SJCRH30 (cell line): ENCODE data around the gene DGKG. TPM values are rescaled to one million over a fixed set of nuclear protein-coding genes. Genes with fewer than 3 reads are reported as not detected.

Source experiments
- DNase-seq, 2 experiments: peaks; one replicate each; pipeline ENCODE4 v3.0.0-alpha.2; 2015 to 2020
- H3K27ac ChIP-seq: fragments of 250-450 bp; sonication (Bioruptor Pico); 2 replicates; pipeline ENCODE4 v1.5.1; 2020; ENCODE audit warnings: mild to moderate bottlenecking, moderate library complexity
- H3K27me3 ChIP-seq: fragments of 250-450 bp; sonication (Bioruptor Pico); 2 replicates; pipeline ENCODE4 v1.5.1; 2020; ENCODE audit warnings: mild to moderate bottlenecking, moderate library complexity
- H3K36me3 ChIP-seq: fragments of 250-450 bp; sonication (Bioruptor Pico); 2 replicates; pipeline ENCODE4 v1.5.1; 2020; ENCODE audit warnings: mild to moderate bottlenecking, moderate library complexity
- H3K4me1 ChIP-seq: fragments of 250-450 bp; sonication (Bioruptor Pico); 2 replicates; pipeline ENCODE4 v1.5.1; 2020; ENCODE audit warnings: mild to moderate bottlenecking, moderate library complexity
- H3K4me3 ChIP-seq: fragments of 250-450 bp; sonication (Bioruptor Pico); 2 replicates; pipeline ENCODE4 v1.5.1; 2020; ENCODE audit warnings: mild to moderate bottlenecking, moderate library complexity
- H3K9me3 ChIP-seq: fragments of 250-450 bp; sonication (Bioruptor Pico); replicated peaks from 2 replicates; pipeline ENCODE4 v1.5.1; 2020; ENCODE audit warnings: mild to moderate bottlenecking, moderate library complexity
- total RNA-seq: library from RNA; depleted of rRNA; stranded (reverse); fragments of >200 nt; shearing (Covaris generic); gene quantifications from 2 replicates; pipeline ENCODE4 v1.2.3, GENCODE V29; 2014

DGKG gene
- total RNA-seq, 1 experiment from 2014 or later, result 0.08 TPM

- no peaks in the 10 kb centered on the region for H3K4me1 ChIP-seq
- H3K27ac ChIP-seq, result no peak overlapping the region
- no peak for DNase-seq
- no peaks in the 10 kb centered on the region for H3K9me3 ChIP-seq
- no peak overlapping the region for H3K4me3 ChIP-seq
- no peaks in the 10 kb centered on the region for H3K36me3 ChIP-seq
- H3K27me3 ChIP-seq, result no peaks in the 10 kb centered on the region
These were observed 7.9 kb downstream of the DGKG start for GRCh38 chr3:186354100-186354499.

- peak in 1 of 2 experiments; percentile 9 for DNase-seq
- H3K36me3 ChIP-seq, result no peaks in the 10 kb centered on the region
- no peaks in the 10 kb centered on the region for H3K4me1 ChIP-seq
- H3K4me3 ChIP-seq, result no peak overlapping the region
- H3K9me3 ChIP-seq, result no peaks in the 10 kb centered on the region
- H3K27me3 ChIP-seq, result no peaks in the 10 kb centered on the region
- no peak overlapping the region for H3K27ac ChIP-seq
These were observed 9.7 kb downstream of the DGKG start for GRCh38 chr3:186352369-186352768.

- H3K4me3 ChIP-seq, result no peak overlapping the region
- H3K27me3 ChIP-seq, result no peaks in the 10 kb centered on the region
- no peaks in the 10 kb centered on the region for H3K9me3 ChIP-seq
- no peak for DNase-seq
- no peaks in the 10 kb centered on the region for H3K4me1 ChIP-seq
- no peaks in the 10 kb centered on the region for H3K36me3 ChIP-seq
- no peak overlapping the region for H3K27ac ChIP-seq
These were observed 19.8 kb downstream of the DGKG start for GRCh38 chr3:186342197-186342596.

GRCh38 chr3:186340204-186340603 is 21.8 kb downstream of the DGKG start:
- Histone ChIP-seq H3K27me3 (no peaks in the 10 kb centered on the region), H3K9me3 (no peaks in the 10 kb centered on the region), H3K4me1 (no peaks in the 10 kb centered on the region), H3K4me3 (no peak overlapping the region), H3K36me3 (no peaks in the 10 kb centered on the region), H3K27ac (no peak overlapping the region)
- DNase-seq, result no peak

- H3K27ac ChIP-seq, result no peak overlapping the region
These were observed 22.7 kb downstream of the DGKG start for GRCh38 chr3:186339180-186339918.

GRCh38 chr3:186333256-186333655 is 28.8 kb downstream of the DGKG start:
- Histone ChIP-seq H3K36me3 (no peaks in the 10 kb centered on the region), H3K4me1 (no peaks in the 10 kb centered on the region), H3K9me3 (no peaks in the 10 kb centered on the region; the same call in 1 of the 2 replicates), H3K4me3 (no peak overlapping the region), H3K27me3 (0 out of 2 replicates have a peak, but pooled peaks cover 2% of the 10 kb centered on the region), H3K27ac (no peak overlapping the region)
- DNase-seq, result no peak

More at GRCh38 chr3:186339180-186339918, 22.7 kb downstream of the DGKG start:
- Histone ChIP-seq H3K4me1 (no peaks in the 10 kb centered on the region), H3K4me3 (no peak overlapping the region), H3K9me3 (no peaks in the 10 kb centered on the region), H3K27me3 (0 out of 2 replicates have a peak, but pooled peaks cover under 1% of the 10 kb centered on the region), H3K36me3 (no peaks in the 10 kb centered on the region)
- no peak for DNase-seq

GRCh38 chr3:186330772-186331460 is 31.1 kb downstream of the DGKG start:
- H3K27ac ChIP-seq, result no peak overlapping the region
- no peaks in the 10 kb centered on the region for H3K4me1 ChIP-seq
- H3K4me3 ChIP-seq, result no peak overlapping the region
- H3K27me3 ChIP-seq, result 0 out of 2 replicates have a peak, but pooled peaks cover 2% of the 10 kb centered on the region
- H3K9me3 ChIP-seq, result no peaks in the 10 kb centered on the region; the same call in 1 of the 2 replicates
- no peak for DNase-seq
- no peaks in the 10 kb centered on the region for H3K36me3 ChIP-seq

GRCh38 chr3:186329589-186329988 is 32.4 kb downstream of the DGKG start:
- DNase-seq, result no peak
- no peak overlapping the region for H3K4me3 ChIP-seq
- no peaks in the 10 kb centered on the region for H3K36me3 ChIP-seq
- no peak overlapping the region for H3K27ac ChIP-seq
- 0 out of 2 replicates have a peak, but pooled peaks cover 2% of the 10 kb centered on the region for H3K27me3 ChIP-seq
- no peaks in the 10 kb centered on the region for H3K4me1 ChIP-seq
- H3K9me3 ChIP-seq, result no peaks in the 10 kb centered on the region; the same call in 1 of the 2 replicates

GRCh38 chr3:186327912-186328487 is 34.0 kb downstream of the DGKG start:
- Histone ChIP-seq H3K27ac (no peak overlapping the region), H3K9me3 (no peaks in the 10 kb centered on the region; the same call in 1 of the 2 replicates), H3K4me1 (no peaks in the 10 kb centered on the region), H3K27me3 (no peaks in the 10 kb centered on the region), H3K36me3 (no peaks in the 10 kb centered on the region), H3K4me3 (no peak overlapping the region)
- no peak for DNase-seq

- Histone ChIP-seq H3K9me3 (no peaks in the 10 kb centered on the region), H3K4me1 (no peaks in the 10 kb centered on the region), H3K27me3 (no peaks in the 10 kb centered on the region), H3K36me3 (no peaks in the 10 kb centered on the region), H3K27ac (no peak overlapping the region), H3K4me3 (no peak overlapping the region)
- no peak for DNase-seq
These were observed 39.3 kb downstream of the DGKG start for GRCh38 chr3:186322761-186323160.

- Histone ChIP-seq H3K9me3 (no peaks in the 10 kb centered on the region), H3K27ac (no peak overlapping the region), H3K4me3 (no peak overlapping the region), H3K36me3 (no peaks in the 10 kb centered on the region), H3K4me1 (no peaks in the 10 kb centered on the region), H3K27me3 (no peaks in the 10 kb centered on the region)
- no peak for DNase-seq
These were observed 40.3 kb downstream of the DGKG start for GRCh38 chr3:186321746-186322145.

GRCh38 chr3:186320862-186321568 is 41.0 kb downstream of the DGKG start:
- no peak for DNase-seq
- no peaks in the 10 kb centered on the region for H3K27me3 ChIP-seq
- no peak overlapping the region for H3K4me3 ChIP-seq
- no peaks in the 10 kb centered on the region for H3K4me1 ChIP-seq
- no peaks in the 10 kb centered on the region for H3K36me3 ChIP-seq
- no peaks in the 10 kb centered on the region for H3K9me3 ChIP-seq
- no peak overlapping the region for H3K27ac ChIP-seq

- Histone ChIP-seq H3K4me3 (no peak overlapping the region), H3K9me3 (no peaks in the 10 kb centered on the region), H3K27ac (no peak overlapping the region), H3K36me3 (no peaks in the 10 kb centered on the region), H3K4me1 (no peaks in the 10 kb centered on the region), H3K27me3 (no peaks in the 10 kb centered on the region)
- DNase-seq, result no peak
These were observed 42.1 kb downstream of the DGKG start for GRCh38 chr3:186319945-186320344.

- peak in 1 of 2 experiments; percentile 5 for DNase-seq
- Histone ChIP-seq H3K4me3 (no peak overlapping the region), H3K27me3 (no peaks in the 10 kb centered on the region), H3K27ac (no peak overlapping the region), H3K4me1 (no peaks in the 10 kb centered on the region), H3K9me3 (no peaks in the 10 kb centered on the region), H3K36me3 (no peaks in the 10 kb centered on the region)
These were observed 43.9 kb downstream of the DGKG start for GRCh38 chr3:186318135-186318534.

GRCh38 chr3:186317478-186317877 is 44.6 kb downstream of the DGKG start:
- H3K4me1 ChIP-seq, result no peaks in the 10 kb centered on the region
- H3K9me3 ChIP-seq, result no peaks in the 10 kb centered on the region
- no peak for DNase-seq
- no peak overlapping the region for H3K27ac ChIP-seq
- H3K4me3 ChIP-seq, result no peak overlapping the region
- H3K27me3 ChIP-seq, result no peaks in the 10 kb centered on the region
- H3K36me3 ChIP-seq, result no peaks in the 10 kb centered on the region
